PC-9 (cell line): ENCODE results near the gene AGAP1. TPM values are rescaled to one million over a fixed set of nuclear protein-coding genes. Genes with fewer than 3 reads are reported as not detected.

ENCODE experiments used
- BruUV-seq: library from RNA; stranded (reverse); fragments of 400-500 nt; replicated peaks from 2 replicates; lab custom pipeline; 2021; lab: Mats Ljungman, UMichigan
- CTCF ChIA-PET: fragments of 300-600 bp; sonication (Branson Sonifier 250); formaldehyde crosslinking; loops from one replicate; lab custom pipeline; 2022; ENCODE audit warnings: antibody characterized with exemption; lab: Charles Lee
- POLR2A ChIA-PET: fragments of 300-600 bp; sonication (Branson Sonifier 250); formaldehyde crosslinking; loops from one replicate; lab custom pipeline; 2022; ENCODE audit warnings: antibody characterized with exemption; ENCODE audit not compliant: unreplicated experiment; lab: Charles Lee
- DNase-seq, 2 experiments: peaks; one replicate each; pipeline versions ENCODE4 v3.0.0 to v3.0.0-alpha.2; 2015 to 2022; ENCODE audit warnings: mixed read lengths in 1 of 2
- H2AFZ ChIP-seq: fragments of 200-600 bp; sonication (generic); 2 replicates; pipeline ENCODE4 v1.8.1; 2017; ENCODE audit warnings: antibody characterized with exemption
- H3F3A ChIP-seq: fragments of 200-600 bp; sonication (generic); 2 replicates; pipeline ENCODE4 v1.8.1; 2017; ENCODE audit warnings: antibody characterized with exemption, mild to moderate bottlenecking, low read depth; ENCODE audit not compliant: insufficient read depth
- H3K27ac ChIP-seq: fragments of 200-600 bp; sonication (generic); 2 replicates; pipeline ENCODE4 v1.6.1; 2016; ENCODE audit warnings: mixed run types
- H3K27me3 ChIP-seq: fragments of 200-600 bp; sonication (generic); 2 replicates; pipeline ENCODE4 v1.6.1; 2016; ENCODE audit warnings: low read depth, mixed run types; ENCODE audit not compliant: insufficient read depth
- H3K36me3 ChIP-seq: fragments of 200-600 bp; sonication (generic); 2 replicates; pipeline ENCODE4 v1.6.1; 2016; ENCODE audit warnings: low read depth, mixed run types
- H3K4me1 ChIP-seq: fragments of 200-600 bp; sonication (generic); replicated peaks from 2 replicates; pipeline ENCODE4 v1.6.1; 2016; ENCODE audit warnings: mixed run types; ENCODE audit not compliant: insufficient read depth
- H3K4me2 ChIP-seq: fragments of 200-600 bp; sonication (generic); 2 replicates; pipeline ENCODE4 v1.6.1; 2017; ENCODE audit warnings: mixed run types
- H3K4me3 ChIP-seq: fragments of 200-600 bp; sonication (generic); 2 replicates; pipeline ENCODE4 v1.6.1; 2016; ENCODE audit warnings: mixed run types
- H3K79me2 ChIP-seq: fragments of 200-600 bp; sonication (generic); 2 replicates; pipeline ENCODE4 v1.6.1; 2017; ENCODE audit warnings: low read depth, mixed run types
- H3K9me2 ChIP-seq: fragments of 200-600 bp; sonication (generic); 2 replicates; pipeline ENCODE4 v1.8.1; 2017; ENCODE audit warnings: mild to moderate bottlenecking; ENCODE audit not compliant: insufficient read depth
- H3K9me3 ChIP-seq: fragments of 200-600 bp; sonication (generic); 2 replicates; pipeline ENCODE4 v1.8.1; 2016; ENCODE audit warnings: low read depth; ENCODE audit not compliant: insufficient read depth
- H4K20me1 ChIP-seq: fragments of 200-600 bp; sonication (generic); 2 replicates; pipeline ENCODE4 v1.8.1; 2017; ENCODE audit not compliant: insufficient read depth
- EZH2 ChIP-seq: fragments of 200-600 bp; sonication (generic); IDR thresholded peaks from 2 replicates; pipeline ENCODE4 v1.8.0; 2017; ENCODE audit warnings: antibody characterized with exemption, low read depth
- intact Hi-C: fragments of 100-400 bp; cut with micrococcal nuclease; formaldehyde crosslinking; loops from one replicate; pipeline ENCODE4 v1.10.0; 2022; ENCODE audit not compliant: unreplicated experiment
- total RNA-seq: library from RNA; stranded (reverse); gene quantifications from 2 replicates; pipeline ENCODE4 v1.2.3, GENCODE V29; 2021
- TF ChIP-seq, protein P1 (sequence below): fragments of 200-600 bp; sonication (generic); conservative IDR thresholded peaks from 2 replicates; pipeline ENCODE4 v1.6.1; 2017; ENCODE audit warnings: mixed run types, antibody characterized with exemption, mild to moderate bottlenecking, moderate library complexity

The AGAP1 gene
- total RNA-seq, 1 experiment from 2014 or later, result 91.4 TPM

DNA sequence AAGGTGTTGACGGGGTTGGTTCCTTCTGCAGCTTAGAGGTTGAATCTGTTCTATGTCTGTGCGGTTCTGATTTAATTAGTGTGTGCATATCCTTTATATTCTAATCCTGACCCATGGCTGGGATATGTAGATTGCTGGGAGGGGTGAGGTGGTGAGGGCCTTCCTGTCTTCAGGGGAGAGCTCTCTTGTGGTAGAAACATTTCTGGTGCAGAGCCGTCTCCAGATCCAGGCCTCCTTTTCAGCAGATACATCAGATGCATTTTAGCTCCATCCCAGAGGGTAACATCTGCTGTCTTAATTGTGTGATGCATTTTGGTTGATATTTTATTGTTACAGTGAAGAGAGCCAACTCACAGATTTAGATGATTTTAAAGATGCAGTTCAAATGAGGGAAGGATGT is 227.8 kb downstream of the AGAP1 start:
- no TSS peak for BruUV-seq
- Histone ChIP-seq H3K4me1 (peaks cover 34% of the 10 kb centered on the region), H3K4me3 (no peak overlapping the region), H2AFZ (no peak overlapping the region), H3K27me3 (no peaks in the 10 kb centered on the region), H3K79me2 (peaks cover 44% of the 10 kb centered on the region), H3K36me3 (no peaks in the 10 kb centered on the region), H3K9me2 (no peaks in the 10 kb centered on the region), H4K20me1 (no peaks in the 10 kb centered on the region), H3K4me2 (no peak overlapping the region), H3K9me3 (no peaks in the 10 kb centered on the region), H3K27ac (no peak overlapping the region), H3F3A (peaks cover 21% of the 10 kb centered on the region)
- POLR2A ChIA-PET, result no interaction called here
- TF ChIP-seq, protein P1, sequence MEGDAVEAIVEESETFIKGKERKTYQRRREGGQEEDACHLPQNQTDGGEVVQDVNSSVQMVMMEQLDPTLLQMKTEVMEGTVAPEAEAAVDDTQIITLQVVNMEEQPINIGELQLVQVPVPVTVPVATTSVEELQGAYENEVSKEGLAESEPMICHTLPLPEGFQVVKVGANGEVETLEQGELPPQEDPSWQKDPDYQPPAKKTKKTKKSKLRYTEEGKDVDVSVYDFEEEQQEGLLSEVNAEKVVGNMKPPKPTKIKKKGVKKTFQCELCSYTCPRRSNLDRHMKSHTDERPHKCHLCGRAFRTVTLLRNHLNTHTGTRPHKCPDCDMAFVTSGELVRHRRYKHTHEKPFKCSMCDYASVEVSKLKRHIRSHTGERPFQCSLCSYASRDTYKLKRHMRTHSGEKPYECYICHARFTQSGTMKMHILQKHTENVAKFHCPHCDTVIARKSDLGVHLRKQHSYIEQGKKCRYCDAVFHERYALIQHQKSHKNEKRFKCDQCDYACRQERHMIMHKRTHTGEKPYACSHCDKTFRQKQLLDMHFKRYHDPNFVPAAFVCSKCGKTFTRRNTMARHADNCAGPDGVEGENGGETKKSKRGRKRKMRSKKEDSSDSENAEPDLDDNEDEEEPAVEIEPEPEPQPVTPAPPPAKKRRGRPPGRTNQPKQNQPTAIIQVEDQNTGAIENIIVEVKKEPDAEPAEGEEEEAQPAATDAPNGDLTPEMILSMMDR, result no peak
- no peak for TF ChIP-seq EZH2
- CTCF ChIA-PET, result interaction anchor here (0.6 kb wide), 1 partner anchor 92 kb away, joined by 3 read pairs; no protein-coding TSS in a partner anchor
- intact Hi-C loops, result no loop called here
- DNase-seq, result no peak

DNA sequence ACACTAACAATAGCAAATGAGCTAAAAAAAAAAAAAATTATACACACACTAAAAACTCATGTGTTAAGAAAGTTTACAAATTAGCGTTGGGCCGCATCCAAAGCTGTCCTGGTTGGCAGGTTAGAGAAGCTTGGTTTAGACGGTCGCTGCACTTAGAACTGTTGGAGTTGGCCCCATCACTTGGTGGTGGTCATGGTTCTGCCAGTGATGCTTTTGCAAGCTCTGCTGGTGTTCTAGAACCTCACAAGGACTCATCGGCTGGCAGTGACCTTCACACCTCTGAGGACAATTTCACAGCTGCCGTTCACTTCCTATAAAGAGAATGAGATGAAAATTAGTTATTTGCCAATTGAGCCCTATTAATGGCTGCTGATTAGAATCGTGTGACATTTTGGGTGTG is 229.0 kb downstream of the AGAP1 start:
- TF ChIP-seq EZH2, result no peak
- TF ChIP-seq, protein P1, result no peak
- H3K9me3 ChIP-seq, result no peaks in the 10 kb centered on the region
- H4K20me1 ChIP-seq, result no peaks in the 10 kb centered on the region
- H3K4me3 ChIP-seq, result no peak overlapping the region
- CTCF ChIA-PET, result interaction anchor here (0.6 kb wide), 1 partner anchor 24 kb away, joined by 6 read pairs; no protein-coding TSS in a partner anchor
- DNase-seq, result no peak
- no peaks in the 10 kb centered on the region for H3K9me2 ChIP-seq
- H2AFZ ChIP-seq, result no peak overlapping the region
- peaks cover 46% of the 10 kb centered on the region for H3K4me1 ChIP-seq
- no peak overlapping the region for H3K27ac ChIP-seq
- intact Hi-C loops, result no loop called here
- H3F3A ChIP-seq, result peaks cover 29% of the 10 kb centered on the region
- POLR2A ChIA-PET, result no interaction called here
- no peaks in the 10 kb centered on the region for H3K27me3 ChIP-seq
- peaks cover 45% of the 10 kb centered on the region for H3K79me2 ChIP-seq
- no peaks in the 10 kb centered on the region for H3K36me3 ChIP-seq
- BruUV-seq, result no TSS peak
- no peak overlapping the region for H3K4me2 ChIP-seq

DNA sequence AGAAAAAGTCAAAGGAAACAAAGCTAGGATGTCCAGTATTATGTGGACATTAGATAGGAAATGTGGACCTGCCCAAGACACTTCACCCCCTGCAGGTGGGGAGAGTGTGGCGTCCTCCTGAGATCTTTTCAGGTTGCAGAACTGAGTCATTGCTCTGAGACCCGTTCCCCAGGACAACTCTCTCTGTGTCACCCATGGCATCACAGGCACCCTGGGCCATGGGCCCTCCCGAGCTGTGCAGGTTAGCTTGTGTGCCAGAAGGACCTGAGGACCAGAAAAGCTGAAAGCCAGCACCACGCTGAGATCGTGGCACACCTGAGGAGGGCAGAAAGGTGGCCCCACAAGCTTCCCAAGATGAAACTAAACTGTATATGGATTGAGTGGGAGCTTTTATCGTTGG is 229.5 kb downstream of the AGAP1 start:
- H4K20me1 ChIP-seq, result no peaks in the 10 kb centered on the region
- H3K4me1 ChIP-seq, result peaks cover 45% of the 10 kb centered on the region
- no peak for TF ChIP-seq EZH2
- TF ChIP-seq, protein P1, result no peak
- DNase-seq, result no peak
- peaks cover 24% of the 10 kb centered on the region for H3F3A ChIP-seq
- no peak overlapping the region for H2AFZ ChIP-seq
- BruUV-seq, result no TSS peak
- POLR2A ChIA-PET, result no interaction called here
- no peaks in the 10 kb centered on the region for H3K27me3 ChIP-seq
- peaks cover 50% of the 10 kb centered on the region for H3K79me2 ChIP-seq
- H3K9me3 ChIP-seq, result no peaks in the 10 kb centered on the region
- CTCF ChIA-PET, result no interaction called here
- H3K36me3 ChIP-seq, result no peaks in the 10 kb centered on the region
- no peak overlapping the region for H3K4me2 ChIP-seq
- intact Hi-C loops, result no loop called here
- H3K27ac ChIP-seq, result no peak overlapping the region
- no peak overlapping the region for H3K4me3 ChIP-seq
- no peaks in the 10 kb centered on the region for H3K9me2 ChIP-seq
